GM12873 (cell line): ENCODE data around the gene RAP2A.

Experiments used
- TF ChIP-seq, protein P1 (sequence below): IDR thresholded peaks from 2 replicates; pipeline ENCODE4 v1.5.1; 2012; ENCODE audit warnings: low read depth, mild to moderate bottlenecking, moderate library complexity, low read length, control low read depth; ENCODE audit not compliant: insufficient read depth; ENCODE audit errors: missing control alignments

RAP2A gene

DNA sequence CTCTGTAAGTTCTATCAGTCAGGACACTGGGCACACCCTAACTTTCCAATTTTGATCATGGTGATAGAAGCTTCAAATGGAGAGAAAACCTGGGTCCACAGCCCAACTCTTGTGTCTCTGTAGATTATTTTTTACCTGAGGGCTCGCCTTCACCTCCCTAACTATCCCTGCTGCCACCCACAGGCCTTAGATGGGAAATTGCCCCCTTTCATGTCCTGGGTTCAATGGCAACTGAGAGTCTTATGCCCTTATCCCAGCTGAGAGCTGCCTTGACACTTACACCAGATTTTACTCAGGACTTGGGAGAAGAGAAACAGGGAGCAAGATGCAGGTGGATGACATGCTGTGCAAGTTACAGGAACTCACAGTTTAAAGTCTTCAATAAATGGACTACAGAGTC lies 81.7 kb downstream of the RAP2A start:
- TF ChIP-seq, protein P1, sequence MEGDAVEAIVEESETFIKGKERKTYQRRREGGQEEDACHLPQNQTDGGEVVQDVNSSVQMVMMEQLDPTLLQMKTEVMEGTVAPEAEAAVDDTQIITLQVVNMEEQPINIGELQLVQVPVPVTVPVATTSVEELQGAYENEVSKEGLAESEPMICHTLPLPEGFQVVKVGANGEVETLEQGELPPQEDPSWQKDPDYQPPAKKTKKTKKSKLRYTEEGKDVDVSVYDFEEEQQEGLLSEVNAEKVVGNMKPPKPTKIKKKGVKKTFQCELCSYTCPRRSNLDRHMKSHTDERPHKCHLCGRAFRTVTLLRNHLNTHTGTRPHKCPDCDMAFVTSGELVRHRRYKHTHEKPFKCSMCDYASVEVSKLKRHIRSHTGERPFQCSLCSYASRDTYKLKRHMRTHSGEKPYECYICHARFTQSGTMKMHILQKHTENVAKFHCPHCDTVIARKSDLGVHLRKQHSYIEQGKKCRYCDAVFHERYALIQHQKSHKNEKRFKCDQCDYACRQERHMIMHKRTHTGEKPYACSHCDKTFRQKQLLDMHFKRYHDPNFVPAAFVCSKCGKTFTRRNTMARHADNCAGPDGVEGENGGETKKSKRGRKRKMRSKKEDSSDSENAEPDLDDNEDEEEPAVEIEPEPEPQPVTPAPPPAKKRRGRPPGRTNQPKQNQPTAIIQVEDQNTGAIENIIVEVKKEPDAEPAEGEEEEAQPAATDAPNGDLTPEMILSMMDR, result no peak

DNA sequence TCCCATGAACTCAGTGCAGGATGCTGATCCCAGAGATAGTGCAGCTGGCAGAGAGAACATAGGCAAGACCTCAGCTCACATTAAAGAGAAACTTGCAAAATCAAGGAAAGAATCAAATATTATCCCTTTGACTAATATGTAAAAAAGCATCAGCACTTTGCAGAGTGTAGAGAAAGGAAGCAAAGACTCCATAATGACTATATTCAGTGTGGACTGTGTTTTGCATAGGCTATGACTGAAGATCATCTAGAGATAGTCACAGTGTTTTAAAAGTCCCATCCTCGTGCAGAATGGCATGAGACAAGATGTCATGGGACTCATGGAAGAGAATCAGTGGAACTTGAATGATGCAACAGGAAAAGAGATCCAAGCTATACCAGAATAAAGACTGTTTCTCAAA lies 84.0 kb downstream of the RAP2A start:
- TF ChIP-seq, protein P1, result no peak
